Left kidney (tissue), 1 donor: ENCODE results near the gene GADD45A. TPM values are rescaled to one million over a fixed set of nuclear protein-coding genes. Genes with fewer than 3 reads are reported as not detected.

ENCODE experiments used
- polyA plus RNA-seq: library from polyadenylated mRNA; unstranded; fragments of 120-200 nt; gene quantifications from one replicate; pipeline ENCODE4 v1.2.1, GENCODE V29; 2013; ENCODE audit not compliant: insufficient read length

GADD45A gene
- polyA plus RNA-seq, 1 donor, result 113 TPM

Other genes starting within 250 kb of the GADD45A start
- gene GNG12, start 148.3 kb downstream of the GADD45A start, polyA plus RNA-seq, result 105 TPM